ENCODE results near the gene LIMA1. TPM values are rescaled to one million over a fixed set of nuclear protein-coding genes. Genes with fewer than 3 reads are reported as not detected.

LIMA1 gene
- total RNA-seq, 4 donors from 2014 or later = 87.7 to 213 (median 152) TPM

GRCh38 chr12:50207424-50207823 lies 75.9 kb downstream of the LIMA1 start:
- H3K9me3 ChIP-seq = no peaks in the 10 kb centered on the region
- peaks cover 0 to 43% (median 0%) of the 10 kb centered on the region in 3 donors for H3K36me3 ChIP-seq
- H3K27ac ChIP-seq = no peak overlapping the region
- no peak overlapping the region for H3K4me3 ChIP-seq
- peaks cover 0 to 10% (median 0%) of the 10 kb centered on the region in 4 donors for H3K4me1 ChIP-seq
- DNase-seq (ENCODE audit: low spot score in 2 of 2) = no peak
- TF ChIP-seq CTCF (IDR thresholded peaks at IDR 0.05) = no peak
- no peak for TF ChIP-seq EP300 (IDR thresholded peaks at IDR 0.05)
- TF ChIP-seq POLR2A (IDR thresholded peaks at IDR 0.05) = no peak
- 94 to 100% methylated on average over 2 of the region's 2 CpGs for WGBS, 2 donors
- no peaks in the 10 kb centered on the region for H3K27me3 ChIP-seq

GRCh38 chr12:50205648-50206047 lies 77.7 kb downstream of the LIMA1 start:
- no peak for DNase-seq (ENCODE audit: low spot score in 2 of 2)
- 90 to 94% methylated on average over 6 of the region's 6 CpGs for WGBS, 2 donors
- no peaks in the 10 kb centered on the region for H3K4me1 ChIP-seq
- no peaks in the 10 kb centered on the region for H3K27me3 ChIP-seq
- TF ChIP-seq CTCF (IDR thresholded peaks at IDR 0.05) (no peak), POLR2A (IDR thresholded peaks at IDR 0.05) (no peak), EP300 (IDR thresholded peaks at IDR 0.05) (no peak)
- no peak overlapping the region for H3K27ac ChIP-seq
- H3K36me3 ChIP-seq = peaks cover 0 to 61% (median 0%) of the 10 kb centered on the region in 3 donors
- H3K9me3 ChIP-seq = no peaks in the 10 kb centered on the region
- H3K4me3 ChIP-seq = no peak overlapping the region

GRCh38 chr12:50203691-50204090 lies 79.6 kb downstream of the LIMA1 start:
- H3K27ac ChIP-seq = no peak overlapping the region
- H3K27me3 ChIP-seq = no peaks in the 10 kb centered on the region
- H3K4me1 ChIP-seq = no peaks in the 10 kb centered on the region
- 96 to 97% methylated on average over 2 of the region's 2 CpGs for WGBS, 2 donors
- H3K9me3 ChIP-seq = no peaks in the 10 kb centered on the region
- TF ChIP-seq POLR2A (IDR thresholded peaks at IDR 0.05) = no peak
- no peak for TF ChIP-seq EP300 (IDR thresholded peaks at IDR 0.05)
- no peak for TF ChIP-seq CTCF (IDR thresholded peaks at IDR 0.05)
- peaks cover 0 to 75% (median 0%) of the 10 kb centered on the region in 3 donors for H3K36me3 ChIP-seq
- H3K4me3 ChIP-seq = no peak overlapping the region
- no peak for DNase-seq (ENCODE audit: low spot score in 2 of 2)

GRCh38 chr12:50201987-50202521 lies 81.3 kb downstream of the LIMA1 start:
- H3K27ac ChIP-seq = no peak overlapping the region
- peaks cover 0 to 79% (median 0%) of the 10 kb centered on the region in 3 donors for H3K36me3 ChIP-seq
- WGBS, 2 donors = 65 to 76% methylated on average over 3 of the region's 3 CpGs
- no peak for DNase-seq (ENCODE audit: low spot score in 2 of 2)
- no peaks in the 10 kb centered on the region for H3K27me3 ChIP-seq
- H3K9me3 ChIP-seq = no peaks in the 10 kb centered on the region
- no peak overlapping the region for H3K4me3 ChIP-seq
- H3K4me1 ChIP-seq = no peaks in the 10 kb centered on the region
- TF ChIP-seq EP300 (IDR thresholded peaks at IDR 0.05) (no peak), POLR2A (IDR thresholded peaks at IDR 0.05) (no peak)

GRCh38 chr12:50200552-50201273 lies 82.6 kb downstream of the LIMA1 start:
- H3K27me3 ChIP-seq = no peaks in the 10 kb centered on the region
- H3K27ac ChIP-seq = no peak overlapping the region
- H3K36me3 ChIP-seq = peaks cover 0 to 79% (median 0%) of the 10 kb centered on the region in 3 donors
- peaks cover 0 to 6% (median 0%) of the 10 kb centered on the region in 4 donors for H3K4me1 ChIP-seq
- 54 to 61% methylated on average over 2 of the region's 2 CpGs for WGBS, 2 donors
- H3K9me3 ChIP-seq = no peaks in the 10 kb centered on the region
- TF ChIP-seq EP300 (IDR thresholded peaks at IDR 0.05) = no peak
- TF ChIP-seq POLR2A (IDR thresholded peaks at IDR 0.05) = no peak
- no peak for TF ChIP-seq CTCF (IDR thresholded peaks at IDR 0.05)
- no peak for DNase-seq (ENCODE audit: low spot score in 2 of 2)
- no peak overlapping the region for H3K4me3 ChIP-seq
